Stimulated activated CD4-positive, alpha-beta T cell treated with anti-CD3 and anti-CD28 coated beads, Interleukin-15, amount 100 ng/mL, for 24 hours (primary cell): ENCODE results near the gene GSS.
"Not testable (repeated sequence)": the region's sequence is repeated elsewhere in the genome, so short reads cannot be mapped to it uniquely, and the experiment has no call there.

Experiments used
- DNase-seq: peaks from one replicate; pipeline ENCODE4 v3.0.0-alpha.2; 2020

Gene GSS

DNA sequence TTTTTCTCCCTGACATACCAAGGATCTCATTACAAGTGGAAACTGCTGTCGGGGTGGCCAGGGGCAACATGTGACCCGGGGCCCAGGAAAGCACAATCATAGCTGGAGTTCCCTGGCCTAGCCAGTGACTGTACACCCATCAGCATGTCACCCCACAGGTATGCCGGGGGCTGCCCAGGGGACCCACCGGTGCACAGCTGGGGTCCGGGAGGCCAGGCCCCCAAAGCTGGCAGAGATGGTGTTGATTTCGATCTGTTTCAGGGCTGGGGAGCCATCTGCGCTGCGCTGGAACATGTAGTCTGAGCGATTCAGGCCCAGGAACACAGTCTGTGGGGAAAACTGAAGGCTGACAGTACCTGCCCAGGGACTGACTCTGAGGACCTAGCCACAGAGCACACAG lies 13.3 kb downstream of the GSS start:
- no peak for DNase-seq

DNA sequence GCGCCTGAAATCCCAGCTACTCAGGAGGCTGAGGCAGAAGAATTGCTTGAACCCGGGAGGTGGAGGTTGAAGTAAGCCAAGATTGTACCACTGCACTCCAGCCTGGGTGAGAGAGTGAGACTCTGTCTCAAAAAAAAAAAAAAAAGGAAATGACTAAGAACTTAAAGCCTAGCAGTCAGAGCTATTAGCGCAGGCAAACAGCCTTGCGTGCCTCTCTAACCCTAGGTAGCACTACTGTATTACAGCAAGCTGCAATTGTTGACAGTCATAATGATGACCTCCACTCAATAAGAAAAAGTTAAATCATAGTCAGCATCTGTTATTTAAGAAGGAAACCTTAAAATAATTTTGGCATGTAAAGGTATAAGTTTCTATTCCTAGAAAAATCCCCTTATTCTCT lies 14.4 kb downstream of the GSS start:
- no peak for DNase-seq

- no peak for DNase-seq
Measured at GRCh38 chr20:34940081-34940481, 15.5 kb downstream of the GSS start.

DNA sequence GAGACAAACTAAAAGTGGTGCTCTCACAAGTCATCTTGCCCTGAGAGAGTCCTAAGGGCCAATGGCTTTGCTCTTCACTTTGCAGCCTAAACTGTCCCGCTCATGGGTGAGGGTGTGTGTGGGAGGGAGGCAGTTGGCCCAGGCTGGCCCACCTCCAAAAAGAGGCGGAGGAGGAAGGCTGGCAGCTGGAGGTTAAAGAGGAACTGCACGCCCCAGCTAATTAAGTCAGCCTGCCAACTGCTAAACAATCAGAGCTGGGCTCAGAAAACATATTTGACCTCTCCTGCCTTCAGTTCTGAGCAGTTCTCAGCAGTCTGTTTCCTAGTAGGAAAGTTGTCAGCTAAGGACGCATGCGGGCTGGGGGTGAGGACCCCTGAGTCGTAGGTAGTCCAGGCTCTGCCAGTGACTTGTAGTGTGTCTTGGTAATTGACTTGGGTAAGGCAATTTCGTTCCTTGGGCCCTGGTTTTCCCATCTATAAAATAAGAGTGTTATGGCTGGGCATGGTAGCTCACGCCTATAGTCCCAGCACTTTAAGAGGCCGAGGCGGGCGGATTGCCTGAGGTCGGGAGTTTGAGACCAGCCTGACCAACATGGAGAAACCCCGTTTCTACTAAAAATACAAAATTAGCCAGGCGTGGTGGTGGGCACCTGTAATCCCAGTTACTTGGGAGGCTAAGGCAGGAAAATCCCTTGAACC lies 17.0 kb downstream of the GSS start:
- no peak for DNase-seq

- DNase-seq, result no peak
Measured at GRCh38 chr20:34931771-34932170, 23.8 kb downstream of the GSS start.

- DNase-seq, result no peak
Measured at GRCh38 chr20:34928411-34928810, 27.2 kb downstream of the GSS start.

DNA sequence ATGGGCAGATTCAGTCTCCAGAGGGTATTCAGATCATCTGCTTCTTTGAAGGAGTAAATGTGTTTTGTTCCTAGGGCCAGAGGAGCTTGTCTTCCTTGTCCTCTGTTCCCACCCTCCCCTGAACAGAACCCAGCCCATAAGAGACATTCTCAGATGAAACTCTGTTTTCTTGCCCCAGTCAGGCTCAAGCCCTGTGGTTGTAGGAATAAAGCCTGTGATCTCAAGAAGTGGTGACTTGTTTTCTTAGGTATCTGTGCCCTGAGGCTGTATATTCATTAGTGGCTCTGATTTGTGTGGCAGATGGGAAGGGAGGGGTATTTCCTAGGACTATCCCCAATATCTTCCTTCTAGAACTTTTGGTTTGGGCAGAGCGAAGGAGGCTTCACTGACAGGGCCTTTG lies 27.9 kb downstream of the GSS start:
- DNase-seq, result no peak

DNA sequence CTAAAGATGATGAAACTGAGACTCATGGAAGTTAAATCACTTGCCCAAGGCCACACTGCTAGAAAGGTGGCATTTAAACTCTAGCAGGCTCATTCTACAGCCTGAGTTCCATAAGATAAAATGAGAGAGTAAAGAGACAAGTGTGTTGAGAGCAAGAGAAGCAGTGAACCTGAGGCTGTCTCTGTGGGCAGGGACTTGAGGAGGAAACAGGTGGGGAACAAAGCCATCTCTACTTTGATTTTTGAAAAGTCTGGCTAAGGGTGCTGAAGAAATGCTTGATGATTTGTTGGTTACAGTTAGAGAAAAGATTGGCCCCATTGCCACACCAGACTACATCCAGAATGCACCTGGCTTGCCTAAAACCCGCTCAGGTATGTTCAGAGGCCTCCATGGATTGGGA lies 29.0 kb downstream of the GSS start:
- DNase-seq, result no peak

GRCh38 chr20:34925981-34926380 lies 29.6 kb downstream of the GSS start:
- DNase-seq, result no peak

DNA sequence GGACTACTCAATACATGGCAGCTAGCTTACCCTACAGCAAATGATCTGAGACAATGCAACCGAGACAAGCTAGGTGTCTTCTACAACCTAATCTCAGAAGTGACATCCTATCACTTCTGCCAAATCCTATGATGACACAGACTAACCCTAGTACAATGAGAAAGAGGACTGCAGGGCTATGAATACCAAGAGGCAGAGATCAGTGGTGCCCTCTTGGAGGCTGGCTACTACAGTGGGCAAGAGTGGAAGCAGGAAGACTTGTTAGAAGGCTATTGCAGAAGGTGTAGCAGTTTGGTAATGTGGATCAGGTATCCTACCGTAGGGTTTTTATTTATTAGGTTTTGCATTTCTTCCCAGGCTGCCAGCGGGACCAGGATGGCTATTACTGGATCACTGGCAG lies 30.3 kb downstream of the GSS start:
- no peak for DNase-seq

GRCh38 chr20:34923414-34923813 lies 32.2 kb downstream of the GSS start:
- DNase-seq, result no peak

- DNase-seq, result no peak
Measured at GRCh38 chr20:34922654-34923381, 32.8 kb downstream of the GSS start.

DNA sequence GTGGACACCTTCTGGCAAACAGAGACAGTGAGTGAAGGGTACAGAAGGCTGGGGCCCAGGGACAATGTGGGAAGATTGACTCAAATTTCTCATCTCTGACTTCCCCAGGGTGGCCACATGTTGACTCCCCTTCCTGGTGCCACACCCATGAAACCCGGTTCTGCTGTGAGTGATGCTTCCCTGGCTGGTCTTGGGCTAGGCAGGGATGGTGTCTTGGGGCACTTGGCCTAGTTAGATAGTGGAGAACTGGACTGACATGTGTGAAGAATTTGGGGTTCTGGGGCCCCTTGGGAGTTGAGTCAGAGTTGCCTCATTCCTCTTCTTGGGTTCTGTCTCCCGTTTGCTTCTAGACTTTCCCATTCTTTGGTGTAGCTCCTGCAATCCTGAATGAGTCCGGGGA lies 34.2 kb downstream of the GSS start:
- DNase-seq, result peak; percentile 32

GRCh38 chr20:34920055-34920454 lies 35.6 kb downstream of the GSS start:
- no peak for DNase-seq

DNA sequence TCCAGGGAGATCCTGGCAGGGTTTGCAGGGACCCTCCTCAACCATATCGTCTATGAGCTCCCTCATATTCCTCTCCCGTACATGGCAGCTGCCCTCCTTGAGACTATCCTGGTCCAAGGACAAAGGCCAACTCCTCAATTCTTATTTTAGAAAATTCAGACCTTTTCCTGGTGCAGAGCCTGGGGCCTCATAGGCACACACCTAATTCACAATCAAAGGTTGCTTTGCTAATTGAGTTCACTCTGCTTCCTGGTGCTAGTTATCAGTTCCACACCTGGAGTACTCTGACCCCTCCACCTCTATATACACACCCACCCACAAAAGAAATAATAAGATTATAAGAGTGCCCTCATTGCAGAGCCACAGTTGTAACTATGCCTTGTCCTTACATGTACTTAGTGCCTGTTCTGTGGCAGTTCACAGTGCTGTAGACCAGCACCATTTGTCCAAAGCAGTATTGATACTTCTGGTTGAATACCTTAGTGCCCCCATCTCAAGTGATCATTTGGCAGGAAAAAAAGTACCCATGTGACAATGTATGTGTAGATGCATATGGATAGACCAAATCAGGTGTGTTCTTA lies 38.7 kb downstream of the GSS start:
- no peak for DNase-seq

DNA sequence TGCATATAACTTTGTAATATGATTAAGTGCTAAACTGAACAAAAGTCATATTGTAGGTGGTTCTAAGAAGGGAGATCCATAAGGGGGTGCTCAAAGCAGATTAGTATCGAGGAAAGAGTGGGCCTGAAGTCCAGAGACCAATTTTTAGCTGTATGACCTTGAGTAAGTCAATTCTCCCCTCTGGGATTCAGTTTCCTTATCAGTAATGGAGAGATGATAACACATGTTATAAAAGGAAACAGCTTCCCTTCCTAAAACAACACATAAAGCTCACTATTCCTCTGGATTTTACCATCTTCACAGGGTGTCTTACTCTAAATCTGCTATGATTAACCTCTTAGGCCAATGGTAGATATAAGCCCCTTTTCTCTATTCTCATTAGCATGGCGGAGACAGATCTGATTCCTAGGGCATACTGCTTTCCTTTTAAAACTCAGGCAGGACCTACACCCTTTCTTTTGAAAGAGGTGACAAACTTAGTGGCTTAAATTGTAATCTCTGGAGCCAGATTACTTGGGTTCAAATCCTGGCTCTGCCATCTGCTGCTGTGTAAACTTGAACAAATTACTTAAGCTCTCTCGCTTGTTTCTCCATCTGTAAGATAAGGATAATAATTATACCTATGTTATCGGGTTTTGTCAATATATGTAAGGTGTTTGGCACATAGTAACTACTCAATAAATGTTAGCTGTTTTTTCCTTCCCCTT lies 39.7 kb downstream of the GSS start:
- DNase-seq, result no peak

DNA sequence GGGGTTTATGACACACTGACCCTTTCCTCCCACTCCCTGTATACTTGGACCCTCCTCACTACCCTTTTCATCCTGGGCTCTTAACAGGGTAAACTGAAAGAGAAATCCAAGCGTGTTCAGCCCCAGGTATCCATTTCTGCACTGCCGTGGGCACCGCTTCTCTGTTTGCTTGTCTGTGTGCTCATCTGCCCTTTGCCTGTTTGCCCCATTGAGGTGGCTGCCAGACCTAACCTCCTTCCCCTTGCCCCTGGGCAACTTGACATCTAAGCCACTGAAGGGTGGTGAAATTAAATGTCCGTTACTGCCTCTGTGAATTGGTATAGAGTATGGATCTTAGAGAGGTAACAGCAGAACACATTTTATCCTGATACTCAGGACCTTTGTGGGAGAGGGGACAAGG lies 40.5 kb downstream of the GSS start:
- DNase-seq, result no peak

DNA sequence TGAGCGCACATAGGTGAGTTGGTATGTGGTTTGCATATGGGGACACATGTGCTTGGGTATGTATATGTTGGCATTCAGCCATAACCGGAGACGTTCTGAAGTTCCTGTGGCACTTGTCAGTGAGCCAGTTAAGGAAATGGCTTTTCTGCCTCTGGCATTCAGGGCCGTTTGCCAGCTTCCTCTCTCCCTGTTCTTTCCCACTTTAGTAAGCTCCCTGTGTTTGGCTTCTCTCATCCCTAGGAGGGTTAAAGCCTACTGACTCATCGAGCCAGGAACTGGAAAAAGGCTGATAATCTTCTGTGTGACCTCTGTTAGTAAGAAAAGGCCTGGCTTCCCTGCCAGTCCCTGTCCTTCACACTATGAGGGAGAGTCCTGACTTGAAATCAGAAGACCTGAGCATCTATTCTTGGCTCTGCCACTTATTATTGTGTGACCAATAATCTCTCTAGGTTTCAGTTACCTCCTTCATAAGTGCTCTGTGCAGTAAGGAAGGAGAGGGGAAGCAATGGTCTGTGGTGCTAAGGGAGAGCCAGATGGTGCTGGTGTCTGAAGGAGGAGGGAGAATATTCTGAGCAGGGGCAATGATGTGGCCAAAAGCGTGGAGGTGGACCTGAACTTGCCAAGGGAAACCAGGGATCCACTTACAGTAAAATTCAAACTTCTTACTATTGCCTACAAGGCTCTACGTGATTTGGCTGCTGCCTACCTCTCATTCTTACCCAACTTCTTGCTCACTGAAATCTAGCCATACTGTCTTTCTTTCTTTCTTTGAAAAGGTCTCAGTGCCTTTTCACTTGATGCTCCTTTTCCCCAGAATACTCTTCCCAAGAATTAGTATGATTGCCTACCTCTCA lies 47.8 kb downstream of the GSS start:
- no peak for DNase-seq

GRCh38 chr20:34904202-34904621 lies 51.4 kb downstream of the GSS start:
- no peak for DNase-seq

DNA sequence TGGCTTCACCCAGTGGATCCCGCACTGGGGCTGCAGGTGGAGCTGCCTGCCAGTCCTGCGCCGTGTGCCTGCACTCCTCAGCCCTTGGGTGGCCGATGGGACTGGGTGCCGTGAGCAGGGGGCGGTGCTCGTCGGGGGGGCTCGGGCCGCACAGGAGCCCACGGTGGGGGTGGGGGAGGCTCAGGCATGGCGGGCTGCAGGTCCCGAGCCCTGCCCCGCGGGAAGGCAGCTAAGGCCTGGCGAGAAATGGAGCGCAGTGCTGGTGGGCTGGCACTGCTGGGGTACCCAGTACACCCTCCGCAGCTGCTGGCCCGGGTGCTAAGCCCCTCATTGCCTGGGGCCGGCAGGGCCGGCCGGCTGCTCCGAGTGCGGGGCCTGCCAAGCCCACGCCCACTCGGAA lies 56.9 kb downstream of the GSS start:
- DNase-seq, result not testable (repeated sequence)

DNA sequence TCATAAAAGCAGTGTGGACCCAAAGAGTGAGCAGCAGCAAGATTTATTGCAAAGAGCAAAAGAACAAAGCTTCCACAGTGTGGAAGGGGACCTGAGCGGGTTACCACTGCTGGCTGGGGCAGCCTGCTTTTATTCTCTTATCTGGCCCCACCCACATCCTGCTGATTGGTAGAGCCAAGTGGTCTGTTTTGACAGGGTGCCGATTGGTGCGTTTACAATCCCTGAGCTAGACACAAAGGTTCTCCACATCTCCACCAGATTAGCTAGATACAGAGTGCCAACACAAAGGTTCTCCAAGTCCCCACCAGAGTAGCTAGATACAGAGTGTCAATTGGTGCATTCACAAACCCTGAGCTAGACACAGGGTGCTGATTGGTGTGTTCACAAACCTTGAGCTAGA lies 57.5 kb downstream of the GSS start:
- not testable (repeated sequence) for DNase-seq

DNA sequence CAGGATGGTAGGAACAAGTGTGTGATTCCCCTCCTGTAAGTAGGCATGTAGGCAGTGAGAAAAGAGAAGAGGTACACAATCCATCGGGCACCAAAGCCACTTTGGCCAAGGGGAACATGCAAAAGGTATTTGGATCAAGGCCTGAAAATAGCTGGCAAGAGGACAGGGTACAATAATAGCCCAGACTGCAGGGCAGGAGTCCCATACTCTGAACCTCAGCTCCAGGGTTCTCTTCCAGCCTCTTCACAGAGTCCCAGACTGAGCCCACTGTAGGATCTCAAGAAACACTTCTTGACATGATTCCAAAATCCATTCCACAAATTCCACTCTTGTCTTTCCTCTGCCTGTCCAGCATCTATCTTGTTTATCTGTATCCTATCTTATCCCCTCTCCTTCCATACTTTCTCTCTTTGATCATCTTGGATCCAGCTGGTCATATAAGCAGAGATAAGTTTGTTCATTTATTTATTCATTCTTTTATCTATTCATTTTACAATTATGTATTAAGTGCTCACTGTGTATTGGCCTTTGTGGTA lies 59.5 kb downstream of the GSS start:
- no peak for DNase-seq

- DNase-seq, result no peak
Measured at GRCh38 chr20:34895465-34895864, 60.1 kb downstream of the GSS start.
